Heart left ventricle (tissue), 16 donors: ENCODE results near the gene COBL. TPM values are rescaled to one million over a fixed set of nuclear protein-coding genes. Genes with fewer than 3 reads are reported as not detected.

Experiments
- ATAC-seq, 4 donors: fragments of 200-7000 bp; cut with Tn5 transposase; one replicate each; pipeline ENCODE4 v1.9.1; 2020 to 2022; ENCODE audit warnings: moderate library complexity in 4 of 4, mild to moderate bottlenecking in 3 of 4, moderate number of reproducible peaks in 1 of 4
- DNase-seq, 5 donors: peaks; one replicate each; pipeline ENCODE4 v3.0.0-alpha.2; 2020
- H3K27ac ChIP-seq, 12 donors: fragments of 200-600 bp; sonication (generic) in 4 of 12; one replicate each; pipeline versions ENCODE4 v1.5.0 to v1.8.0; 2016 to 2022; ENCODE audit warnings: mild to moderate bottlenecking in 2 of 12
- H3K27me3 ChIP-seq, 9 donors: fragments of 200-600 bp; sonication (generic) in 2 of 9; one replicate each; pipeline versions ENCODE4 v1.5.1 to v1.8.0; 2016 to 2022; ENCODE audit warnings: mild to moderate bottlenecking in 3 of 9
- H3K36me3 ChIP-seq, 9 donors: fragments of 200-600 bp; sonication (generic) in 2 of 9; one replicate each; pipeline versions ENCODE4 v1.5.0 to v1.8.0; 2018 to 2022; ENCODE audit warnings: mild to moderate bottlenecking in 2 of 9
- H3K4me1 ChIP-seq, 12 donors: fragments of 200-600 bp; sonication (generic) in 4 of 12; one replicate each; pipeline versions ENCODE4 v1.5.0 to v1.8.0; 2016 to 2022; ENCODE audit warnings: mild to moderate bottlenecking in 3 of 12
- H3K4me3 ChIP-seq, 12 donors: fragments of 200-600 bp; sonication (generic) in 4 of 12; one replicate each; pipeline versions ENCODE4 v1.5.0 to v1.8.0; 2017 to 2022; ENCODE audit warnings: mild to moderate bottlenecking in 9 of 12, moderate library complexity in 4 of 12
- H3K9me3 ChIP-seq, 12 donors: fragments of 200-600 bp; sonication (generic) in 4 of 12; one replicate each; pipeline versions ENCODE4 v1.5.0 to v1.8.0; 2016 to 2022; ENCODE audit warnings: mild to moderate bottlenecking in 1 of 12
- POLR2A ChIP-seq, 2 donors: fragments of 450-650 bp; IDR thresholded peaks; one replicate each; pipeline ENCODE4 v1.6.1; 2017; ENCODE audit warnings: antibody characterized with exemption in 2 of 2, mild to moderate bottlenecking in 2 of 2, moderate library complexity in 2 of 2
- WGBS, 4 donors: extraction: QIAGEN DNeasy Blood & Tissue Kit in 2 of 4; methylation state at CpG; one replicate each; pipeline versions ENCODE4 v1.1.5 to v1.1.7; 2013 to 2018; 5-methylcytosine and 5-hydroxymethylcytosine counted together
- intact Hi-C, 10 donors: fragments of 100-400 bp; cut with DNase I; formaldehyde crosslinking; loops; one replicate each; pipeline versions ENCODE4 v1.11.1 to v1.14.2; 2022
- polyA plus RNA-seq, 2 donors: library from polyadenylated mRNA; stranded (reverse); fragments of 200-250 nt; gene quantifications; one replicate each; pipeline ENCODE4 v1.2.3, GENCODE V29; 2013
- total RNA-seq, 9 donors: library from RNA; depleted of rRNA in 2 of 9; stranded (reverse); fragments of >200 nt in 2 of 9; fragmentation: NEBNext Ultra II Directional in 3 of 9; extraction: Animal tissue kit (Norgen Biotek cat#: 25700) in 3 of 9; gene quantifications; one replicate each; pipeline versions ENCODE4 v1.1.0 to v1.2.4, GENCODE V29; 2016 to 2023
- TF ChIP-seq, protein P1 (sequence below), 12 donors: fragments of 200-600 bp; sonication (generic) in 4 of 12; IDR thresholded peaks; one replicate each; pipeline versions ENCODE4 v1.5.0 to v1.8.0; 2018 to 2022; ENCODE audit warnings: antibody characterized with exemption in 12 of 12, mild to moderate bottlenecking in 5 of 12
- donor health status: ischemic (EF 13 %, LVEDD 7.1; RV severe dilation, severe dysfunction).
- donor health status: healthy with polysubstance abuse.
- donor health status: DM: no; HTN: yes; CAD: no.
- donor health status: DM: no; HTN: no; CAD: no.
- donor health status: ischemic (EF 25% LVEDD 6.9; RV normal size, moderate dysfunction).
- donor health status: ischemic (EF 25% LVEDD 5.7; RV mildly dilated, moderate dysfunction).
- donor health status: healthy.
- donor health status: DM: yes; HTN: yes; CAD: no.
- donor health status: ischemic (EF 35%, LVEDD 5.7; RV mildly dilated, moderate dysfunction).
- donor health status: nonischemic (EF 11% LVEDD 7.7; RV severe dilation, severe dysfunction).
- donor health status: DM: yes; HTN: yes; CAD: no.
- donor health status: PGD.
- donor health status: ischemic (EF 29% LVEDD 5.4; RV normal size, mild dysfunction).
- donor health status: nonischemic (EF 23%, LVEDD 6.1; RV moderate dilation, normal function).

COBL gene
- total and polyA plus RNA-seq, 11 donors = 25.9 to 123 (median 80.4) TPM

DNA sequence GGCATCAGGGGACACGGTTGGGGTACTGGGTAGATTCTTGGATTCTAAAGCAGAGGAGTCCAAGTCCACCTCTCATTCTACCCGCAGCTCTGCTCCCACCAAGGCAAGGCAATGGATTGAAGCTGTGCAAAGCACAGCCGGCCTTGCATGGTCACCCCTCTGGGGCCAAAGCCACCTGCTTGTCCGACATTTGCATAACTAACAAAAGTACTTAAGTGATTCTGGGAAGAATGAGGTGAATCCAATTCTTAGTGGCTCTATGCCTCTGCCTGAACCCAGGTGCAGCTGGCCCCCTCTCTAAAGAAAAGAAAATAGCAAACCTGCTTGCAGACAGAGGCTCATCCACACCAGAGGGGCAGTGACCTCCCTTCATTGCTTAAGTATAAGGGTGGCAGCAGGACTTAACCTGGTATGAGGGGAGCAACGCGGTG, 10.7 kb upstream of the COBL start:
- ATAC-seq = no peak
- no peaks in the 10 kb centered on the region for H3K4me1 ChIP-seq
- no peak for DNase-seq
- H3K9me3 ChIP-seq = no peaks in the 10 kb centered on the region
- H3K27me3 ChIP-seq = peaks cover 0 to 3% (median 0%) of the 10 kb centered on the region in 9 donors
- H3K4me3 ChIP-seq = no peak overlapping the region
- no peaks in the 10 kb centered on the region for H3K36me3 ChIP-seq
- WGBS, 4 donors = 55 to 75% (median 60%) methylated on average over 6 of the region's 6 CpGs
- H3K27ac ChIP-seq = no peak overlapping the region
- TF ChIP-seq POLR2A (IDR thresholded peaks at IDR 0.05) = no peak
- TF ChIP-seq, protein P1, sequence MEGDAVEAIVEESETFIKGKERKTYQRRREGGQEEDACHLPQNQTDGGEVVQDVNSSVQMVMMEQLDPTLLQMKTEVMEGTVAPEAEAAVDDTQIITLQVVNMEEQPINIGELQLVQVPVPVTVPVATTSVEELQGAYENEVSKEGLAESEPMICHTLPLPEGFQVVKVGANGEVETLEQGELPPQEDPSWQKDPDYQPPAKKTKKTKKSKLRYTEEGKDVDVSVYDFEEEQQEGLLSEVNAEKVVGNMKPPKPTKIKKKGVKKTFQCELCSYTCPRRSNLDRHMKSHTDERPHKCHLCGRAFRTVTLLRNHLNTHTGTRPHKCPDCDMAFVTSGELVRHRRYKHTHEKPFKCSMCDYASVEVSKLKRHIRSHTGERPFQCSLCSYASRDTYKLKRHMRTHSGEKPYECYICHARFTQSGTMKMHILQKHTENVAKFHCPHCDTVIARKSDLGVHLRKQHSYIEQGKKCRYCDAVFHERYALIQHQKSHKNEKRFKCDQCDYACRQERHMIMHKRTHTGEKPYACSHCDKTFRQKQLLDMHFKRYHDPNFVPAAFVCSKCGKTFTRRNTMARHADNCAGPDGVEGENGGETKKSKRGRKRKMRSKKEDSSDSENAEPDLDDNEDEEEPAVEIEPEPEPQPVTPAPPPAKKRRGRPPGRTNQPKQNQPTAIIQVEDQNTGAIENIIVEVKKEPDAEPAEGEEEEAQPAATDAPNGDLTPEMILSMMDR (IDR thresholded peaks at IDR 0.05) = no peak
- intact Hi-C loops = no loop called here

DNA sequence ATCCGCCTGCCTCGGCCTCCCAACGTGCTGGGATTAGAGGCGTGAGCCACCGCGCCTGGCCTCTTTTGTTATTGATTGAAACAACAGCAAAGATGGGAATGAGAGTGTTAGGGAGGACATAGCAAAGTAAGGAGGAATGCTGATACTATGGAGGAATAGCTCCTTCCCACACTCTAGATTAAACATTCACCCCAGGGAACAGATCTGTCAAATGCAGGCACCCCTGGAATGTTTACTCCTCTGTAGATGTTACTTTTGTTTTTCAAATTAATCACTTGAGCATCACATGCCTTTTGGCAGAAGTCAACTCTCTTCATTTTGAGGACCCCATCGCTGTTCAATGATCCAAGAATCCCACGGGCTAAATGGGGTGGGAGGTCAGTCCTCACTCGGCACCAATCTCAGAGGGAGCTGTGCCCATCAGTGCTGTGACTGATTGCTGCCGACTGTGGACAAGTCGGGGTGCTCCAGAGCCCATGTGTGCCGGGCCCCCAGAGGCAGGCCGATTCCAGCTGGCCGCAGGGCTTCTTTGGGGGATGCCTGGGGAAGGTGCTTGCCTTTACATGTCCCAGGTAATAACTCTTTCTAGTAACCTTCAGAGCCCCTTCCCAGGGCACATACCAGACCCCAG, 10.2 kb upstream of the COBL start:
- Histone ChIP-seq H3K27me3 (peaks cover 0 to 3% (median 0%) of the 10 kb centered on the region in 9 donors), H3K36me3 (no peaks in the 10 kb centered on the region), H3K9me3 (no peaks in the 10 kb centered on the region), H3K4me1 (no peaks in the 10 kb centered on the region), H3K27ac (no peak overlapping the region), H3K4me3 (no peak overlapping the region)
- intact Hi-C loops = no loop called here
- TF ChIP-seq, protein P1 (IDR thresholded peaks at IDR 0.05) = no peak
- TF ChIP-seq POLR2A (IDR thresholded peaks at IDR 0.05) = no peak
- DNase-seq (no peak), ATAC-seq (no peak)
- 60 to 73% (median 68%) methylated on average over 8 to 14 of the region's 14 CpGs for WGBS, 4 donors

DNA sequence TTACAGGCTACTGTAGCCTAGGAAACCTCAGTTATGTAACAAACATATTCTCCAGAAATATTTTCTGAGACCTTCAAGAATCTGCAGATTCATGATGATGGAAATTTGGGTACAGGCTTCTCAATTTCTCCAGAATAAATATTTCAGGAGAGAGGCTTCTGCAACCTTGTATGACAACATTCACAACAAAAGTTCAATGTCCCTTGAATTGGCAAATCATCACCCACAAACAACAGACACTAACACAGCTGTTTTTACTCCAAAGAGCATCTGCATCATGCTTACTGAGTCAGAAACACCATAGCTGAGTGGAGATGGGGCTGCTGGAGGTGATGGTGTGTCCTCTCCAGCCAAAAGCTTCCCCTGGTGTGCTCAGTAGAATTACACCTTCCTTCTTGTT, 9.3 kb upstream of the COBL start:
- TF ChIP-seq, protein P1 (IDR thresholded peaks at IDR 0.05) = no peak
- TF ChIP-seq POLR2A (IDR thresholded peaks at IDR 0.05) = no peak

DNA sequence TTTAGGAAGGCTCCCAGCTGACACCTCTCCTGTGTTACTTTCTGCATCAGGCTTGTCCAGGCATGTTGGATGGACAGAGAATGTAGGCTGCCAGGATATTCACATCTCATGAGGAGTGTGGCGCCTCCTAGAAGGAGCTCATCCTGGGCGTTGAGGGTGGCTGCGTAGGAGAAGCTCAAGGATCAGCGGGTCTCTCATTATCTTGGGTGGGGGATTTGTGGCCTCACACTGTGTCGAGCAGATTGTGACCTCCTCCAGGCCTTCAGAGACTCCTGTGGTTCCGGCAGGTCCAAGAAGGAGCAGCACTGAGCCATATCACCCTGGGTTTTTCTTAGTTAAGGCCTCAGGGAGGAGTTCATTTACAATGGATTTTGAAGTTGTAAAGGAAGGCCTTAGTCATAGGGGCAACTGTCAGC, 8.7 kb upstream of the COBL start:
- ATAC-seq (no peak), DNase-seq (no peak)
- intact Hi-C loops = no loop called here

More for the DNA sequence above, 9.3 kb upstream of the COBL start:
- Histone ChIP-seq H3K27me3 (peaks cover 0 to 3% (median 0%) of the 10 kb centered on the region in 9 donors), H3K4me3 (no peak overlapping the region), H3K27ac (no peak overlapping the region), H3K36me3 (no peaks in the 10 kb centered on the region), H3K9me3 (no peaks in the 10 kb centered on the region), H3K4me1 (no peaks in the 10 kb centered on the region)
- intact Hi-C loops = no loop called here
- DNase-seq = no peak
- no peak for ATAC-seq

More for the DNA sequence above, 8.7 kb upstream of the COBL start:
- no peak for TF ChIP-seq POLR2A (IDR thresholded peaks at IDR 0.05)
- TF ChIP-seq, protein P1 (IDR thresholded peaks at IDR 0.05) = no peak
- H3K4me3 ChIP-seq = no peak overlapping the region
- H3K9me3 ChIP-seq = no peaks in the 10 kb centered on the region
- H3K27ac ChIP-seq = no peak overlapping the region
- WGBS, 4 donors = 75 to 81% (median 80%) methylated on average over 3 to 6 of the region's 6 CpGs
- H3K36me3 ChIP-seq = no peaks in the 10 kb centered on the region
- peaks cover 0 to 3% (median 0%) of the 10 kb centered on the region in 9 donors for H3K27me3 ChIP-seq
- H3K4me1 ChIP-seq = no peaks in the 10 kb centered on the region
